Esophagus muscularis mucosa (tissue), 4 donors: ENCODE measurements around the gene ZNF879. TPM values are rescaled to one million over a fixed set of nuclear protein-coding genes. Genes with fewer than 3 reads are reported as not detected.

Source experiments
- DNase-seq: peaks from one replicate; pipeline ENCODE4 v3.0.0-alpha.2; 2017; ENCODE audit errors: extremely low spot score
- H3K27ac ChIP-seq, 4 donors: fragments of 200-600 bp; sonication (generic); replicated peaks in 1 of 4; 1 replicate in 3 of 4; 2 replicates in 1 of 4; pipeline ENCODE4 v1.5.1; 2016 to 2019; ENCODE audit warnings: mild to moderate bottlenecking in 1 of 4
- H3K27me3 ChIP-seq, 4 donors: fragments of 200-600 bp; sonication (generic); one replicate each; pipeline versions ENCODE4 v1.5.1 to v1.6.0; 2016 to 2019
- H3K36me3 ChIP-seq, 4 donors: fragments of 200-600 bp; sonication (generic); one replicate each; pipeline ENCODE4 v1.5.1; 2016 to 2019
- H3K4me1 ChIP-seq, 4 donors: fragments of 200-600 bp; sonication (generic); one replicate each; pipeline ENCODE4 v1.5.1; 2016 to 2019
- H3K4me3 ChIP-seq, 4 donors: fragments of 200-600 bp; sonication (generic); 1 replicate in 2 of 4; 2 replicates in 2 of 4; pipeline ENCODE4 v1.5.1; 2016 to 2019; ENCODE audit warnings: mild to moderate bottlenecking in 4 of 4, moderate library complexity in 1 of 4
- H3K9me3 ChIP-seq, 4 donors: fragments of 200-600 bp; sonication (generic); 1 replicate in 3 of 4; 2 replicates in 1 of 4; pipeline ENCODE4 v1.5.1; 2016 to 2019
- CTCF ChIP-seq, 3 experiments: fragments of 200-600 bp in 2 of 3; fragments of 450-650 bp in 1 of 3; sonication (generic) in 2 of 3; IDR thresholded peaks; one replicate each; pipeline ENCODE4 v1.5.1; 2017 to 2019; ENCODE audit warnings: antibody characterized with exemption in 3 of 3, mild to moderate bottlenecking in 2 of 3, moderate library complexity in 1 of 3
- EP300 ChIP-seq: sonication (generic); formaldehyde crosslinking; IDR thresholded peaks from one replicate; pipeline ENCODE4 v1.6.1; 2017; ENCODE audit warnings: antibody characterized with exemption
- POLR2A ChIP-seq: fragments of 450-650 bp; IDR thresholded peaks from one replicate; pipeline ENCODE4 v1.6.1; 2017; ENCODE audit warnings: antibody characterized with exemption, moderate library complexity, mild to moderate bottlenecking, low read depth
- POLR2AphosphoS5 ChIP-seq, 2 donors: sonication (generic); formaldehyde crosslinking; IDR thresholded peaks; one replicate each; pipeline ENCODE4 v1.6.1; 2017; ENCODE audit warnings: antibody characterized with exemption in 2 of 2
- WGBS: methylation state at CpG from one replicate; pipeline ENCODE4 v1.1.5; 2018; 5-methylcytosine and 5-hydroxymethylcytosine counted together
- intact Hi-C: fragments of 100-400 bp; cut with DNase I; formaldehyde crosslinking; loops from one replicate; pipeline ENCODE4 v1.15.1; 2023
- total RNA-seq, 4 donors: library from RNA; depleted of rRNA; stranded (reverse); fragments of >200 nt; gene quantifications; one replicate each; pipeline versions ENCODE4 v1.1.0 to v1.2.1, GENCODE V29; 2016

The ZNF879 gene
- total RNA-seq, 4 donors from 2014 or later: 4.3 to 6.4 (median 4.8) TPM

- Histone ChIP-seq H3K27me3 (no peaks in the 10 kb centered on the region), H3K4me1 (no peaks in the 10 kb centered on the region), H3K9me3 (peaks cover 0 to 30% (median 11%) of the 10 kb centered on the region in 4 donors), H3K4me3 (no peak overlapping the region), H3K36me3 (no peaks in the 10 kb centered on the region), H3K27ac (no peak overlapping the region)
- intact Hi-C loops: no loop called here
- 83% methylated on average over 2 of the region's 2 CpGs for WGBS
- TF ChIP-seq POLR2A: no peak
- DNase-seq: no peak
Observed at GRCh38 chr5:179044765-179045164, 21.2 kb downstream of the ZNF879 start.

- Histone ChIP-seq H3K9me3 (no peaks in the 10 kb centered on the region), H3K4me1 (no peaks in the 10 kb centered on the region), H3K36me3 (no peaks in the 10 kb centered on the region), H3K4me3 (no peak overlapping the region), H3K27me3 (no peaks in the 10 kb centered on the region), H3K27ac (no peak overlapping the region)
- 85% methylated on average over 9 of the region's 9 CpGs for WGBS
- DNase-seq: no peak
- intact Hi-C loops: no loop called here
- TF ChIP-seq CTCF (IDR thresholded peaks at IDR 0.05) (no peak), POLR2A (no peak), EP300 (no peak), POLR2AphosphoS5 (IDR thresholded peaks at IDR 0.05) (no peak)
Observed at GRCh38 chr5:179051784-179052183, 28.2 kb downstream of the ZNF879 start.

GRCh38 chr5:179054036-179054785, 30.6 kb downstream of the ZNF879 start:
- no peaks in the 10 kb centered on the region for H3K4me1 ChIP-seq
- WGBS: 77% methylated on average over 15 of the region's 15 CpGs
- no peaks in the 10 kb centered on the region for H3K9me3 ChIP-seq
- H3K36me3 ChIP-seq: no peaks in the 10 kb centered on the region
- DNase-seq: no peak
- no peak overlapping the region for H3K4me3 ChIP-seq
- no peak for TF ChIP-seq EP300
- TF ChIP-seq CTCF (IDR thresholded peaks at IDR 0.05): no peak
- no peak for TF ChIP-seq POLR2A
- TF ChIP-seq POLR2AphosphoS5 (IDR thresholded peaks at IDR 0.05): no peak
- no peaks in the 10 kb centered on the region for H3K27me3 ChIP-seq
- intact Hi-C loops: no loop called here
- no peak overlapping the region for H3K27ac ChIP-seq

- no peaks in the 10 kb centered on the region for H3K27me3 ChIP-seq
- intact Hi-C loops: no loop called here
- H3K36me3 ChIP-seq: no peaks in the 10 kb centered on the region
- no peak overlapping the region for H3K27ac ChIP-seq
- peaks cover 0 to 3% (median 0%) of the 10 kb centered on the region in 4 donors for H3K4me1 ChIP-seq
- WGBS: 86% methylated on average over 10 of the region's 10 CpGs
- DNase-seq: no peak
- no peak overlapping the region for H3K4me3 ChIP-seq
- no peaks in the 10 kb centered on the region for H3K9me3 ChIP-seq
- TF ChIP-seq POLR2AphosphoS5 (IDR thresholded peaks at IDR 0.05) (no peak), EP300 (no peak), POLR2A (no peak)
Observed at GRCh38 chr5:179054876-179055275, 31.3 kb downstream of the ZNF879 start.

GRCh38 chr5:179055436-179055835, 31.8 kb downstream of the ZNF879 start:
- DNase-seq: no peak
- no peak overlapping the region for H3K27ac ChIP-seq
- H3K9me3 ChIP-seq: no peaks in the 10 kb centered on the region
- intact Hi-C loops: no loop called here
- H3K4me1 ChIP-seq: peaks cover 0 to 3% (median 0%) of the 10 kb centered on the region in 4 donors
- no peak overlapping the region for H3K4me3 ChIP-seq
- H3K27me3 ChIP-seq: no peaks in the 10 kb centered on the region
- TF ChIP-seq EP300: no peak
- TF ChIP-seq CTCF (IDR thresholded peaks at IDR 0.05): no peak
- TF ChIP-seq POLR2AphosphoS5 (IDR thresholded peaks at IDR 0.05): no peak
- TF ChIP-seq POLR2A: no peak
- no peaks in the 10 kb centered on the region for H3K36me3 ChIP-seq
- WGBS: 89% methylated on average over 3 of the region's 3 CpGs
